Stimulated activated CD4-positive, alpha-beta T cell treated with anti-CD3 and anti-CD28 coated beads, TNF-alpha, amount 100 ng/mL, for 24 hours (primary cell): ENCODE data around the gene ATP9B.

Source experiments
- DNase-seq, 3 experiments: peaks; one replicate each; pipeline ENCODE4 v3.0.0-alpha.2; 2020; ENCODE audit warnings: low read depth in 3 of 3

ATP9B gene

DNA sequence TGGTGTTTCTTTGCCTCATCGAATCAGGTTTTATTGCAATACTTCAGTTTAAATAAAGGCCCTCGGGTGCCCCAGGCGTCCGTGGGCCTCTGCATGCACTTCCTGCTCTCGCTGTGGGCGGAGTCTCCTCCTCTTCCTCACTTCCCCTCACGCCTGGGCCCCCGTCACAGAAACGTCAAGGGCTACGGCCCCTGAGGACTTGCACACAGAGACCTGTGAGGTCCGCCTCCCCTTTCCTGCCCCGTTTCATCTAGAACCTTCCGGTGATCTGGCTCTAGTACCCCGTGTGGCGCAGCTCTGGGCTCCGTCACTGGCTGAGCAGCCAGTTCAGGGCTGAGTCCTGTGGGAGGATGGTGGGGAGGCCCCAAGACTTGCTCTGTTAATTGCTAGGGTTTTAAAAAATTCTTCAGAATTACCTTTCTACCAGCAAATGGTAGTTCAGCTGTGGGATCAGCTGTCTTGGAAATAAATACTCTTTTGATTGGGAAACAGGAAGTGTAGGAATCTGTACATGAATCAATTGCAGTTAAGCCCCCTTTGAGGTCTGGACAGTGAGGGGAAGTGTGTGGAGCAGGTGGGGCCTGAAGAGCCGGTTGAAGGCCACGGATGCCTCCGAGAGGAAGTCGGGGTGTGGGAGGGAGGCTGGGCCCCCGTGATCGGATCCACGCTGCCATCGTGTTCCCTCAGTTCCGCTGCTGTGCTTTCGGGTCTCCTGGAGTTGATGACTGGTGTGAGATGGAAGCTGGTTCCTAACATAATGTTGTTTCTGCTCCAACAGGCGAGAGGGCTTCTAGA is 336.8 kb downstream of the ATP9B start:
- peak; percentile 63 to 84 (median 69) for DNase-seq

DNA sequence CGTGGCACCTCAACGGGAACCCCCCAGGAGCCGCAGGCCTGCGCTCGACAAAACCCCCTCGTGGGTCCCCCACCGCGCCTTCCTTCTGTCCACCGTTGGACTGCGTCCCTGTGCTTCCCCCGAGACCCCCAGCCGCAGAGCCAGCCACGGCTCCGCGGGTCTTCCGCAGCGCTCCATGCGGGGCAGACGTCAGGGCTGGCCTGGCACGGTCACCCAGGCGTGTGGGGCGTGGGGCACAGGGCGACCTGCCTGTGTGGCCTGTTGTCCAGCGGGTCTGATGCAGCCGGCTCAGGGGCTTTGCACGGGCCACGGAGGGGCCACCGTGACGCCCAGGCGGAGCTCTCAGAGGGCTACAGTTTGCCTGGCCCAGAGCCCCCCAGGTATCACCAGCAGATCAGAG is 337.5 kb downstream of the ATP9B start:
- no peak for DNase-seq

DNA sequence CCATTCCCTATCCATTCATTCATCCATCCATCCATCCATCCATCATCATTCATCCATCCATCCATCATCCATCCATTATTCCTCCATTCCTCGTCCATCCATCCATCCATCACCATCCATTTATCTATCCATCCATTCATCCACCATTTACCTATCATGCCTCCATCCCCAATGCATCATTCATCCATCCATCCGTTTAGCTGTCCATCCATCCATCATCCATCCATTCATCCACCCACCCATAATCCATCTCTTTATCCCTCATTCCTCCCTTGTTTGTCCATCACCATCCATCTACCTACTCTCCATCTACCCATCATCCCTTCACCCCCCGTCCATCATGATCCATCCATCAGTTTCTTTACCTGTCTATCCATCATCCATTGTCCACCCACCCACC is 340.1 kb downstream of the ATP9B start:
- no peak for DNase-seq

DNA sequence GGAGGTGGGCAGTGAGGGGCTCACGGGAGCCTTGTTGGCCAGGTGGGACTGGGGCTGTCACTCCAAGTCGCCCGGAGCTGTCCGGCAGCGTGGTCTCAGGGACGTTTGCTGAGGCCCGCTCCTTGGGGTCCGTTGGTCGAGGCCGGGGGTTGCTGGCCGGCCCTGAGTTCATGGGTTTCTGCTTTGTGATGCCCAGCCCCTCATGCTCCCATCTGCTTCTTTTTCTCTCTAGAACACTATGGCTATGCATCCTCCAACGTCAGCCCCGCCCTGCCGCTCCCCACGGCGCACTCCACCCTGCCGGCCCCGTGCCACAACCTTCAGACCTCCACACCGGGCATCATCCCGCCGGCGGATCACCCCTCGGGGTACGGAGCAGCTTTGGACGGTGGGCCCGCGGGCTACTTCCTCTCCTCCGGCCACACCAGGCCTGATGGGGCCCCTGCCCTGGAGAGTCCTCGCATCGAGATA is 341.0 kb downstream of the ATP9B start:
- no peak for DNase-seq

DNA sequence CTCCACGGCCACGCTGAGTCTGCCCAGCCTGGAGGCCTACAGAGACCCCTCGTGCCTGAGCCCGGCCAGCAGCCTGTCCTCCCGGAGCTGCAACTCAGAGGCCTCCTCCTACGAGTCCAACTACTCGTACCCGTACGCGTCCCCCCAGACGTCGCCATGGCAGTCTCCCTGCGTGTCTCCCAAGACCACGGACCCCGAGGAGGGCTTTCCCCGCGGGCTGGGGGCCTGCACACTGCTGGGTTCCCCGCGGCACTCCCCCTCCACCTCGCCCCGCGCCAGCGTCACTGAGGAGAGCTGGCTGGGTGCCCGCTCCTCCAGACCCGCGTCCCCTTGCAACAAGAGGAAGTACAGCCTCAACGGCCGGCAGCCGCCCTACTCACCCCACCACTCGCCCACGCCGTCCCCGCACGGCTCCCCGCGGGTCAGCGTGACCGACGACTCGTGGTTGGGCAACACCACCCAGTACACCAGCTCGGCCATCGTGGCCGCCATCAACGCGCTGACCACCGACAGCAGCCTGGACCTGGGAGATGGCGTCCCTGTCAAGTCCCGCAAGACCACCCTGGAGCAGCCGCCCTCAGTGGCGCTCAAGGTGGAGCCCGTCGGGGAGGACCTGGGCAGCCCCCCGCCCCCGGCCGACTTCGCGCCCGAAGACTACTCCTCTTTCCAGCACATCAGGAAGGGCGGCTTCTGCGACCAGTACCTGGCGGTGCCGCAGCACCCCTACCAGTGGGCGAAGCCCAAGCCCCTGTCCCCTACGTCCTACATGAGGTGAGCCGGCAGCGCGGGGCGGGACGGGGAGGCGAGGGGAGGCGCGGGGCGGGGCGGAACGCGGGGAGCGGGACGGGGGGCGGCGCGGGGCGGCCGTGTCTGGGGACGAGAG is 341.8 kb downstream of the ATP9B start:
- no peak for DNase-seq

DNA sequence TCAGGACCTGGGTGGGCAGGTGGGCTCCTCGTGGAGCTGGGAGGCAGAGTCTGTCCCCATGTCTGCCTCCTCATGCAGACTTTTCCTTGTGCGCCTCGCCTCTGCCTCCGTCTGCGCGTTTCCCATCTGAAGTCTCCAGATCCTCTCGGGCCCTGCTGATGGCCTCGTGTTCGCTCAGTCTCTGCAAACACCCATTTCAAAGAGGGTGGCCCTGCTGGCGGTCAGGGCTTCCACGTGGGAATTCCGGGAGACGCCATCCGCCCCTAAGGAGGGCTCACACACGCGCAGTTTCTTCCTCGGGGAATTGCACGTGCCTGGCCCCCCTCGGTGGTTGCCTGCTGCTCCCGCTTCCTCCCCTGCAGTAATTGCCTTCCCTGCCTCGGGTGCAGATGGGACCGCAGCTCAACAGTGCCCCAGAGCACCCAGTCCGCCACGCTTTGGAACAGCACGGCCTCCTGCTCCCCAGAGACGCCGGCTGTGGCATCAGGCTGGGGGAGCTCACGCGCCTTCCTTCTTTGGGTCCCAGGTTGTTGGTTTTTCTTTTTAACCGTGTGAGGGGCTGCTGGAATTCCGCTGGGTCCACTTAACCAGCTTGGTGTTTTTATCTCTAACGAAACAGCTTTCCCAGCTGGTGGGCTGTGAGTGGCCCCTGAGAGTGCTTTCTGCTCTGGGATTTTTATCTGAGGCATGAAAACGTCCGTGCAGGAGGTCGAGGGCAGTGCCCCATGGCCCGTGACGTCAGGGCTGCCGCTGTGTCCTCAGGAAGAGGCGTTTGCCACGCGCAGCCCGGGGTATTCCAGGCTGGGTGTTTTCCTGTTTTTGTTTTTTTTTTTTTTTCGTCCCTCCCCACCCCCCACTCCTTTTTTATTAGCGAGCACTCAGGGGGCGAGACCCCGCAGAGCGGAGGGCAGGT is 342.7 kb downstream of the ATP9B start:
- DNase-seq, result no peak

DNA sequence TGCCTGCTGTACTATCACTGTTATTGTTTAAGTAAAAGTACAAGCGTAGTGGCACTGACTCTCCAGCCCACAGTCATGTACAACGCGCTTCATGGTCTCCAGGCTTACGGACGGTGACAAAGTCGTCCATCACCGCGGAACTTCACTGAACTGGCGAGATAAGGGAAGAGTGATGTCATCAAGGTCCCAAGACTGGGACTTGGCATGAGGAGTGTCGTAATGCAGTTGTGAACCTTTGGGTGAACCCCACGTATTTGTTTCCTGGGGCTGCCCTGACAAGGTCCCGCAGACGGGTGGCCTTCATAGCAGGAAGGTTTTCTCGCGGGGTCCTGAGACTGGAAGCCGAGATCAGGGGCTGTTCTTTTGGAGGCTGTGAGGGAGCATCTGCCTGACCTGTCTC is 343.8 kb downstream of the ATP9B start:
- no peak for DNase-seq

DNA sequence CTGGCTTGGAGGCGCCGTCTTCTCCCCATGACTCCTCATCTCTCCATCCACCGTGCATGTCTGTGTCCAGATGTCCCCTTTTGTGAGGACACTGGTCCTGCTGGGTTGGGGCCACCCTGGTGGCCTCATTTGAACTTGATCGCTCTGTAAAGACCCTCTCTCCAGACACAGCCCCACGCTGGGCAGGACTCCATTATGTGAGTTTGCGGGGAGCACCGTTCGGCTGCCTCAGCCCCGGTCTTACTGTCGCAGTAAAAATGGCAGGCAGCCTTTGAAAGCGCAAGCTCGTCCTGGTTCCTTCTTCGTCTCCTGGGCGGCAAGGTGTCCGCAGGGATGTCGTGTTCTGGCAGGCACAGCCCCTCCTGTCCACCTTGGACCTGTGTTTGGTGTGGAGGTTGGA is 344.2 kb downstream of the ATP9B start:
- DNase-seq, result no peak

DNA sequence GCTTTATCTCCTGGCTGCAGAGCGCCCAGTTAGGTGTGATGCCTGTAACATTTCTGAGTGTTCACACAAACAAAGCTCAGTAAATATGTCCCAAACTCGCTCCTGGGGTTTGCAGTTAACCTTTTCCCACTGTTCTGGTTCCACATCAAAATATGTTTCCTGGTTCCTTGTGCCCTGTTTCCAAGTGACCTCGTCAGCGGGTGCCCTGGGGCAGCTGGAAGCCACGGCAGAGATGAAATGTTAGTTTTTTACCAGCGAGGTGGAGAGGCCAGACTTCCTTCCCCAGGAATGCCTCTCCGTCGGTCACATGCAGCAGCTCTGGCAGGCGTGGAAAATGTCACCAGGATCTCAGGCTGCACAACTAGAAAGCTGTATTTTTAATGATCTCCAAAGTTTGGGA is 344.7 kb downstream of the ATP9B start:
- DNase-seq, result no peak

DNA sequence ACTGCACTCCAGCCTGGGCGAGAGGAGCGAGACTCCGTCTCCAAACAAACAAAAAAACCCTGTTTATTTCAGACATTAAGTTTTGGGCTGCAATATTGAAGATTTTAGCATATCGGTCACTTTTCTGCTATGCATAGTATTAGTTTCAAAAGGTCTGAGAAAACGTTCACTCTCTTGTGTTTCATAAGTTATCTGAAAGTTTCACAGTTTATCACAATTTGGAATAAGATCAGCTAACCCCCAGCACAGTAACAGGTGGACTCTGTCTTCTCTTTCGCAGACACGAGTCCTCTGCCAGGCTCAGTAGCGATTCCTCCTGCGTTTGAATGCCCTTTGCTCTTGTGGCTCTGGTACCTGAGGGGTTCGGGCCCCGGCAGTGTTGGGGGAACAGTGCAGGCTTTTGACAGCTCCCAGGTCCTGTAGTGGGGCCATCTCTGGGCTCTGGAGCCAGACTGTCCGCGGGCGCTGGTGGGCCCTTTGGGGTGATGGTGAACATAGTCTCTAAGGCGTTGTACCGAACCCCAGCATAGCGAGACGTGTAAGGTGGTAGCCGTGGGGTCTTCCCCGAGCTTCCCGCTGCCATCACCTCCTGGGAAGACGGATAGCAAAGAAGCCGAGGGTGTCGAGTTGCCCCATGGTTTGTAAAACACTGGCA is 347.0 kb downstream of the ATP9B start:
- no peak for DNase-seq

DNA sequence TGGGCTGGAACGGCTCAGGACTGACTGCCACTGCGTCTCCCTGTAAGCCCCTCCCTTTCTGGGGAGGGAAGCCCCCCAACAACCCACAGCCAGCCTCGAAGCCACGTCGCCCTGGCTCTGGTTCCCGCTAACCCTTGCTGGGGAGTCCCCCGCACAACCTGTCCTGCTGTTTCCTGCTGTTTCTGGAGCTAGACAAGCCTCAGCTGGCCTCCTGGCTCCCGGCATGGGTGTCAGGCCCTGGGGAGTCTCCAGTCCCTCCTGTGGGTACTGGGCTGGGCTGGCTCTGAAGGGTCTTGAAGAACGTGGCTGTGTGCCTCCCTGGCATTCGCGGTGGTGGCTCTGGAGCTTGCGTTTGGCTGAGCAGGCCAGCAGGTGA is 347.5 kb downstream of the ATP9B start:
- no peak for DNase-seq

DNA sequence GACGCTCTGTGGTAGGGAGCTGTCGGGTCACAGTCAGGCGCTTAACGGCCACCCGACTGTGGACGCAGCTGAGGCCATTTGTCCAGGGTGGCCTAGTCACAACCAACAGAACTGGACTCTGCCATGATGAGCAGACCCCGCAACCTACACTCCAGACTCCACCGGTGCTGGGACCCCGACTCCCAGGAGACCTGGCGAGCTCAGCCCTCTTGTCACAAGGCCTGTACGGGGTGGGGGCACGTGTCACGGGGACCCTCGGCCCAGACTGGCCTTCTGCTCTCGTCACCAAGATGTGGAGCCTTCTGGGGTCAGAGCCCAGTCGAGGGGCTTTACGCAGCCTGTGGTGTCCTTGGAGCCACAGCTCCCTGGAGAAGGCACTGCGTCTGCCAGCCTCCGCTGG is 349.0 kb downstream of the ATP9B start:
- no peak for DNase-seq

DNA sequence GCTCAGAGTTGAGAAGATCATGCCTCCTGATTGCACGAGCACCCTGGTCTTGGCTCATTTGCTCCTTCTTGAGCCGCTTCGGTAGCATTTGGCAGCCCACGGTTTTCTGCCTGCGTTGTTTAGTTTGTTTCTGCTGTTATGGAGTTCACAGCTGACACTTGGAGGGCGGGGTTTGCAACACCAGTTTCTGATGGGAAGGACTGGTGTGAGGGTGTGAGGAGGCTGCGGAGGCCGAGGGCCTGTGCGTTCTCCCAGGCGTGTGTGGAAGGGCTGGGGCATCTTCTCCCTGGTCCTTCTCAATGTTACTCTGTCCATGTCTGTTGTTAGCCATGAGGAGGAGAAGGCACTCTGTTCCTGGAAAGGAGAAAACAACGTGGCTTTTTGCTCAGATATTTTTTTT is 349.4 kb downstream of the ATP9B start:
- no peak for DNase-seq

DNA sequence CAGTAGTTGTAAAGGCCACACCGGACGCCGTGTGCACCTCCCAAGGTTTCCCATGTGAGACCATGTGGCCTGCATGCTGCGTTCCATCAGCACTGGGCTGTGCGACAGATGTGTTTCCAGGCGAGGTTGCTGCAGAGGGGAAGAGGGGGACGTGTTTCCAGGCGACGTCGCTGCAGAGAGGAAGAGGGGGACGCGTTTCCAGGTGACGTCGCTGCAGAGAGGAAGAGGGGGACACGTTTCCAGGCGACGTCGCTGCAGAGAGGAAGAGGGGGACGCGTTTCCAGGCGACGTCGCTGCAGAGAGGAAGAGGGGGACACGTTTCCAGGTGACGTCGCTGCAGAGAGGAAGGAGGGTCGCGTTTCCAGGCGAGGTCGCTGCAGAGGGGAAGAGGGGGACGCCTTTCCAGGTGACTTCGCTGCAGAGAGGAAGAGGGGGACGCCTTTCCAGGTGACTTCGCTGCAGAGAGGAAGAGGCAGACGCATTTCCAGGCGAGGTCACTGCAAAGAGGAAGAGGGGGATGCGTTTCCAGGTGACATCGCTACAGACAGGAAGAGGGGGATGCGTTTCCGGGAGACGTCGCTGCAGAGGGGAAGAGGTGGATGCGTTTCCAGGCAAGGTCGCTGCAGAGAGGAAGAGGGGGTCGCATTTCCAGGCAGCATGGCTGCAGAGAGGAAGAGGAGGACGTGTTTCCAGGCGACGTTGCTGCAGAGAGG is 351.0 kb downstream of the ATP9B start:
- no peak for DNase-seq

DNA sequence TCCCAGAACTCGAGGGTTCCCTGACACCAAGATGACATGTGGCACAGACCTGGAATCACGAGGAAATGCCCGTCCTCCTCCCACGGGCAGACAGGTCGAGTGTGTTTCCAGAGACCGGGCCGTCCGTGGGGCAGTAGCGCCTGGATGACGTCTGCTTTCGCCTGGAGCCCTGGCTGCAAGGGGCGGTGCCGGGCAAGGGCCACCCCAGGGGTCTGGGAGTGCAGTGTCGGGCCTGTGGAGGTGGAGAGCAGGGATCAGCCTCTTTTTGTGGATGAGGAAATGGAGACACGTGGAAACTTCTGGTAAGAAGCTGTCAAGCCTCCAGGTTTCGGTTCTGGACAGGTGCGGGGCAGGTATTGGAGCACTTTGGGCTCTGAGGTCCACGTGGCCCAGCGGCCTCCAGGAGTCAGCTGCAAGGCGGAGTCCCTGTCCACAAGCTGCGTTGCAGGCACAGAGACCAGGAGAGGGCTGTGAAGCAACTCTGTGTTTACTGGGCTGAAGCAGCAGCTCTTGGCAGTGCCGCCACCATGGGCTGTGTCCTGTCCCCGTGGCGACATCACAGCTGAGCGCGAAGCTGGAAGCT is 352.2 kb downstream of the ATP9B start:
- no peak for DNase-seq

DNA sequence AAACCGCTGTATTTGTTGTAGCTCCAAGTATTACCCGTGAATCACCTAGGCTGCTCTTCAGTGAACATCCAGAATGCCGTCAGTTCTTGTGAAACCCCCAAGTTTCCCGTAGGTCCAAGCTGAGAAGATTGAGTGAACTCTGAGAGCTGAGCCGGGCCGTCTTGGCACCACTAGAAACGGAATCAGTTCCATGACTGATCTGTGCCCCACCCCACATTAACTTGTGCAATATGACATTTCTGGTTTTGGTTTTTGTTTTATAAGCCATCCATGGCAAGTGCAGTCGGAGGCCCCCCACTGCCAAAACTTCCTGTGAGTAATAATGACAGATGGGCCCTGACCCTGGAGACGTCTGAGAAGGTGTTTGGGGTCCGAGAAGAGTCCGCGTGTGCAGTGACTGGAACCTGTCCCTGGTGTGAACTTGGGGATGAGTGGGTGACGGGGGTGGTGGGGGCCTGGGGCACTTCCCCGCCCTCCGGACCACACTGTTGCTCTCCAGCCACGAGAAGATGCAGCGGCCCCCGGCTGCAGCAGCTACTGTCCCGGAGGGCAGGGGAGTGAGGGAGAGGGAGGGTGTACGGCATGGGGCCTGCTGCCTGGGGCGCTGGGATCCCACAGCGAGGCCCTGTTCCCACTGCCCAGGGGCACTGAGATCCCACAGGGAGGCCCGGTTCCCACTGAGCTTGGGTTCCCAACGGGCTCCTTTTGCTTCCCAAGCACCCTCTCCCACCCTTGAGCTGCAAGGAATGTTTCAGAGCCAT is 353.0 kb downstream of the ATP9B start:
- DNase-seq, result no peak

DNA sequence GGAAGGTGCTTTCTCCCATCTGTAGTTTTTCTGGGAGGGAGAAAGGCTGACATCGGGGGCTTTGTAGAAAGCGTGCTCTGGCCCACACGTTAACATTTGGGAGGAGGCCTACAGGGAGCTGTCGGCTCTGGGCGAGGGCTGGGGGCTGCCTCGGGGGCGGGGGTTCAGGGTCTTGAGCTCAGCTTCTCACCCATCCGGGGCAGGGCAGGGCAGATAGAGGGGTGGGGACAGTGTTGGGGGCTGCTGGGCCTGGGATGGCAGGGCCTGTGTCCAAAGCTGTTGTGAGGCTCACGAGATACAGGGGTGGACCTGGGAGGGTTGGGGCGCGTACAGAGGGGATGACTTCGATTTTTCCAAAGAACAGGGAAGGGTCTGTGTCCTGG is 353.6 kb downstream of the ATP9B start:
- DNase-seq, result no peak

DNA sequence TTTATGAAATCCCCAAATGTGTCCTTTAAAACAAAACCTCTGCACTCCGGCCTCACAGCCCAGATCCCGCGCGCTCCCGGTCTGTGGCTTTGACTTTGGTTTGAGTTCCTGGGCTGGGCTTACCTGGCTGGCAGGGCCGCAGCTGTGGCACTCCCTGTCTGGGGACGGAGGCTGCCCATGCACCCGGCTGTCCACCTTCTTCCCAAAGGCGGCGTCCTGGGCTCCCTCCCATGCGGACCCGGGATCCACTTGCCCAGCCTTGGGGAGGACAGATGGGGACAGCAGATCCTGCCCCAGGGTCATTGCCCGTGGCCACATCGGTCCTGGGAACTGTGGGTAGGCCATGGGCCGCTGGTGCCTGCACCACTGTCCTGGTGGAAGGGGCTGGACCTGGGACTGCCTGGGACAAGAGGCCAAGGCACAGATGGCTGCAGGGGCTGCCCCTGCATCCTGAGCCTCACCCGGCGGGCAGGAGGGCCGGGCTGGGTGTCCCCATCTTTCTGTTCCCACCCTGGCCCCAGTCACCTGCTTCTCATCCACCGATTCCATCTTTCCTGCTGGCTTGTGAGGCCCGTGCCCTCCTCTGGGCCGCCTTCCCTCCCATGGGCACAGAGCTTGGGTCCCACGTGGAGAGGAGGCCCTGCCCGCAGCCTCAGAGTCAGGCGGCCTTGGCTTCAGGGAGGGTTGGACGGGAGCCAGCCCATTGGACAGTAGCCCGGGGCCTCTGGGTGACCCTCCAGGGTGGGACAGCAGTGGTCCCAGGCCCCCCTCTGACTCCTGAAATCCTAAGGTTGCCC is 354.2 kb downstream of the ATP9B start:
- DNase-seq, result no peak

DNA sequence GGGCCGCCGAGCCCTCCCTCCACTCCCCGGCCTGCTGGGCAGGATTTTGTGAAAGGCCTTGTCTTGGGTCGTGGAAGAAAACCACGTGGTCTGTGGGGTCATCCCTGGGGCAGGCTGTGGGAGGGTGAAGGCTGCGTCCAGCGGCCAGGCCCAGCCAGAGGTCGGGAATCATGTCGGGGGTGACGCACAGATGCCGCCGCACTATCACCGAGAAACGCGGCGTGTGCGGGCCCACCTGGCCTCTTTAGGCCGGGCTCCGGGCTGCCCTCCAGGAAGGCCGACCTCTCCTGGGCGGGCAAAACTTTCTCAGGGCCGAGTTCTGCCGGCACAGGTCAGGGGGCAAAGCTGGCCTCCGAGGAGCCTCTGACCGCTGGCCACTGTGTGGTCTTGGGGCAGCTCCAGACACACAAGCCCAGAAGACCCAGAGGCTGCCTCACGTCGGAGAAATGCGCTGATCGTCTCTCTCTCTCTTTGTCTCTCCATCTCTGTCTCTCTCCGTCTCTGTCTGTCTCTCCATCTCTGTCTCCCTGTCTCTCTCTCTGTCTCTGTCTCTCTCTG is 354.9 kb downstream of the ATP9B start:
- DNase-seq, result no peak
